Peyer's patch (tissue), 4 donors: ENCODE data around the gene EPAS1. TPM values are rescaled to one million over a fixed set of nuclear protein-coding genes. Genes with fewer than 3 reads are reported as not detected.

Experiments used
- DNase-seq, 3 donors: peaks; one replicate each; pipeline ENCODE4 v3.0.0-alpha.2; 2017 to 2019
- H3K27ac ChIP-seq, 4 donors: fragments of 200-600 bp; sonication (generic); one replicate each; pipeline ENCODE4 v1.5.1; 2016 to 2019
- H3K27me3 ChIP-seq, 2 donors: fragments of 200-600 bp; sonication (generic); one replicate each; pipeline ENCODE4 v1.5.1; 2019
- H3K36me3 ChIP-seq, 3 donors: fragments of 200-600 bp; sonication (generic); one replicate each; pipeline ENCODE4 v1.5.1; 2016 to 2019
- H3K4me1 ChIP-seq, 4 donors: fragments of 200-600 bp; sonication (generic); one replicate each; pipeline ENCODE4 v1.5.1; 2016 to 2019
- H3K4me3 ChIP-seq, 4 donors: fragments of 200-600 bp; sonication (generic); 1 replicate in 3 of 4; 2 replicates in 1 of 4; pipeline ENCODE4 v1.5.1; 2016 to 2019; ENCODE audit warnings: mild to moderate bottlenecking in 1 of 4
- H3K9me3 ChIP-seq, 4 donors: fragments of 200-600 bp; sonication (generic); one replicate each; pipeline ENCODE4 v1.5.1; 2016 to 2019; ENCODE audit warnings: mild to moderate bottlenecking in 1 of 4
- CTCF ChIP-seq, 6 experiments: fragments of 450-650 bp in 4 of 6; fragments of 200-600 bp in 2 of 6; sonication (generic) in 1 of 6; IDR thresholded peaks; one replicate each; pipeline ENCODE4 v1.5.1; 2017 to 2019; ENCODE audit warnings: antibody characterized with exemption in 6 of 6, mild to moderate bottlenecking in 3 of 6, moderate library complexity in 1 of 6
- POLR2A ChIP-seq, 2 donors: fragments of 450-650 bp; IDR thresholded peaks; one replicate each; pipeline ENCODE4 v1.5.1; 2017; ENCODE audit warnings: antibody characterized with exemption in 2 of 2, mild to moderate bottlenecking in 2 of 2, moderate library complexity in 2 of 2
- total RNA-seq, 4 donors: library from RNA; depleted of rRNA; stranded (reverse); fragments of >200 nt; gene quantifications; one replicate each; pipeline ENCODE4 v1.1.0, GENCODE V29; 2016

EPAS1 gene
- total RNA-seq, 4 donors from 2014 or later, result 114 to 240 (median 196) TPM

- Histone ChIP-seq H3K27me3 (no peaks in the 10 kb centered on the region), H3K4me3 (no peak overlapping the region), H3K4me1 (peaks cover 0 to 94% (median 7%) of the 10 kb centered on the region in 4 donors), H3K36me3 (no peaks in the 10 kb centered on the region), H3K27ac (peak overlapping the region; percentile 21 to 92 (median 76)), H3K9me3 (no peaks in the 10 kb centered on the region)
- no peak for DNase-seq
- TF ChIP-seq POLR2A (IDR thresholded peaks at IDR 0.05) (no peak), CTCF (IDR thresholded peaks at IDR 0.05) (peak in 1 of 6 experiments; percentile 29)
Measured at GRCh38 chr2:46333912-46334311, 36.7 kb downstream of the EPAS1 start.

GRCh38 chr2:46334389-46335271 is 37.4 kb downstream of the EPAS1 start:
- peak overlapping the region in 2 of 4 donors; percentile 37 to 47 for H3K4me3 ChIP-seq
- H3K27ac ChIP-seq, result peak overlapping the region; percentile 60 to 92 (median 76)
- H3K9me3 ChIP-seq, result no peaks in the 10 kb centered on the region
- no peak for TF ChIP-seq CTCF (IDR thresholded peaks at IDR 0.05)
- TF ChIP-seq POLR2A (IDR thresholded peaks at IDR 0.05), result no peak
- peaks cover 0 to 87% (median 7%) of the 10 kb centered on the region in 4 donors for H3K4me1 ChIP-seq
- no peaks in the 10 kb centered on the region for H3K27me3 ChIP-seq
- no peaks in the 10 kb centered on the region for H3K36me3 ChIP-seq
- DNase-seq, result no peak

DNA sequence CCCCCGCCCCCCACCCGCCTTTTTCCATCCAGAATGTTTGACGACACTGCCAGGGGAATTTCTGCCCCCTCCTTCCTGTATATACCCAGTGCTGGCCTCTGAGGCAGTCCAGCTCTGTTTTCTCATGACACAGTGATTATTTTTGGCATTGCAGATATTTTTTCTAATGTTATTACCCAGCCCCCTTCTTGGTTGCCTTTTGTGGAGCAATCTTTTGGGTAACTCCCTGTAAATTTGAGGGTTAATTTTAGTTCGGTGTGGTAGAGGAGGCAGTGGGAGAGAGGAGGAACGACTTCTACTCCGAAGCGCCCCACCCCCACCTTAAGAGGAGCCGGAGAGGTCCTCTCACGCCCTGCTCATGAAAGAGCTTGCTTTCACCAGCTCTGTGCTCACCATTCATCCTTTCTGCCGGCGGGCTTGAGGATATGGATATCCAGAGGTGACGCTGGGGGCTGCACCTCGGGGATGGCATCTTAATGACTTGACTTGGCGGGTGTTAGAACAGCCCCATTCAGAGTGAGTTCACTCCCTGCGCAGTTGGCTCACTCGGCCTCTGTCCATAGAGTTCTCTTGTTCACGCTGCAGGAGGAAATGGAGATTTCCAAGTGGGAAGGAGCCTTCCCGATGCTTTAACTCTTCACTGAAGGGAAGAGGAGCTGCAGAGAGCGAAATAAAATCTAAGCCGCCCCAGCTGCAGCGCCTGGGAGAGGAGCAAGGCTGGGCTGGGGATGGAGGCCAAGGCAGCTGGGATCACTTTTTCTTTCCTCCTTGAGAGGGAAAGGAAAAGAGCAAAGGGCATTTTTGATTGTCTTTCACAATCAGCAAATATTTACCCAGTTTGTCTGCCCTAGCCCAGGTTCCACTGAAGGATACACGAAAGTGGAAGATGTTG is 38.4 kb downstream of the EPAS1 start:
- TF ChIP-seq POLR2A (IDR thresholded peaks at IDR 0.05) (no peak), CTCF (IDR thresholded peaks at IDR 0.05) (no peak)
- Histone ChIP-seq H3K36me3 (no peaks in the 10 kb centered on the region), H3K9me3 (no peaks in the 10 kb centered on the region), H3K27ac (peak overlapping the region; percentile 60 to 92 (median 76)), H3K27me3 (no peaks in the 10 kb centered on the region), H3K4me3 (peak overlapping the region in 2 of 4 donors; percentile 37 to 47), H3K4me1 (peaks cover 0 to 77% (median 7%) of the 10 kb centered on the region in 4 donors)
- DNase-seq, result peak in 2 of 3 donors; percentile 65 to 70

DNA sequence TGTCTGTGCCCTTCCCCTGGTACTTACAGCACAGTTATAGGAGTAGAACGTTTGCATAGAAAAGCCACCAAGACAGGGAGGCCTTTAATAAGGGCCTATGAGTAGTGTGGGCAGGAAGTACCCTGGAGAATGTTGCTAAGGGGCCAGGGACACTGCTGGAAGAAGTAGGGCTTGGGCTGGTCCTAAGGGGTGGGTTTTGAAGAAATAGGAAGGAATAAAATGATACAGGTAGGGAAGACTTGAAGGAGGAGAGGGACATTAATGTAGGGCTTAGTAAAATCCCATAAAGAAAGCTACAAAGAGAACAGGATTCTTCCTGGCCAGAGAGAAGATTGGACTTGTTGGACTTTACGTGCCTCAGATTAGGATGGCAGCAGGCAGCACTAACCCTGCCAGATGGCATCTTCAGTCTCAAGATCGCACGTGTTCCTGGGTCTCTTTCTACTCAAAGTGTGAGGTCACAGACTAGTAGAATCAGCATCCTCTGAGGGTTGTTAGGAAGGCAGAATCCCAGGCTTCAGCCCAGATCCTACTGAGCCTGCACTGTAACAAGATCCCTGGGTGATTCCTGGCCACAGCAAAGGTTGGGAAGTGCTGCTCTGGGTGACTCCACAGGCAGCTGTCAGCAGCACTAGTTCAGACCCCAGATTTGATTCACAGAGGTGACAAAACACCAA is 39.2 kb downstream of the EPAS1 start:
- Histone ChIP-seq H3K27ac (peak overlapping the region; percentile 60 to 92 (median 76)), H3K4me1 (peaks cover 0 to 70% (median 7%) of the 10 kb centered on the region in 4 donors), H3K4me3 (peak overlapping the region in 1 of 4 donors; percentile 37), H3K9me3 (no peaks in the 10 kb centered on the region), H3K36me3 (no peaks in the 10 kb centered on the region), H3K27me3 (no peaks in the 10 kb centered on the region)
- DNase-seq, result no peak
- TF ChIP-seq POLR2A (IDR thresholded peaks at IDR 0.05), result no peak
- TF ChIP-seq CTCF (IDR thresholded peaks at IDR 0.05), result no peak
